OCI-LY3 (cell line): ENCODE data around the gene WASF2.

Experiments used
- CTCF ChIP-seq: fragments of 200-600, 300-600 bp; sonication (generic); IDR thresholded peaks from 2 replicates; pipeline ENCODE4 v1.5.1; 2014; ENCODE audit warnings: antibody characterized with exemption, low read length, low read depth
- EZH2phosphoT487 ChIP-seq: fragments of 200-600 bp; shearing (Covaris generic); IDR thresholded peaks from 2 replicates; pipeline ENCODE4 v1.6.1; 2018; ENCODE audit warnings: antibody characterized with exemption, mixed run types, low read depth

- TF ChIP-seq CTCF (no peak), EZH2phosphoT487 (no peak)
These were observed 33.5 kb upstream of the WASF2 start for GRCh38 chr1:27523337-27524020.
